Suprapubic skin (tissue), 3 donors: ENCODE results near the gene PTPRM.

ENCODE experiments used
- POLR2A ChIP-seq, 2 donors: fragments of 450-650 bp; IDR thresholded peaks; one replicate each; pipeline ENCODE4 v1.6.1; 2017; ENCODE audit warnings: antibody characterized with exemption in 2 of 2, mild to moderate bottlenecking in 2 of 2, moderate library complexity in 2 of 2
- TF ChIP-seq, protein P1 (sequence below), 2 donors: fragments of 200-600 bp in 1 of 2; fragments of 450-650 bp in 1 of 2; sonication (generic) in 1 of 2; IDR thresholded peaks; one replicate each; pipeline ENCODE4 v1.5.1; 2016 to 2019; ENCODE audit warnings: antibody characterized with exemption in 2 of 2, mild to moderate bottlenecking in 1 of 2, moderate library complexity in 1 of 2

DNA sequence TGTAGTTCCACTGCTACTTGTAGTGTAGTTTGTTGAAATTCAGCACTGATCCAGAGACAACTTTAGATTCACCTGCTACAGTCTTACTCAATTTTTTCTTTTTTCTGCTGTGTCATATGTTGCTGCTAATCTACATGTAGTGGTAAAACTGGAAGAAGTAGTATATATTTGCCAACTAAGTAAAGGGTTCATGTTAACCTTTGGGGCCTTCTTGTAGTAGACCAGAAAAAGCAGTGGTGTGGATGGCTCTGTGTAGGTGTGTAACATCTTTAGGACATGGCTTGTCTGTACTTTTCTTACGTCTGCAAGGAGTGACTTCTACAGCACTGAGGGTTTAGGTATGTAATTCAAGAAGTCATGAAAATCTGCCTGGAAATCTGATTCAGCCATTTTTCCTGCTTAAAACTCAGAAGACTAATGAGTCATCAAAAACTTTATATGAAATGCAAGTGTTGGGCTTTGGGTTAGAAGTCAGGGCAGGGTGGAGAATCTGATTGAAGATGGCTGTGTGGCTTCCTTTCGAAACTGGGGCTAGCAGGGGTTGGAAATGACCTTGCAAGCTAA is 8.4 kb downstream of the PTPRM start:
- TF ChIP-seq, protein P1, sequence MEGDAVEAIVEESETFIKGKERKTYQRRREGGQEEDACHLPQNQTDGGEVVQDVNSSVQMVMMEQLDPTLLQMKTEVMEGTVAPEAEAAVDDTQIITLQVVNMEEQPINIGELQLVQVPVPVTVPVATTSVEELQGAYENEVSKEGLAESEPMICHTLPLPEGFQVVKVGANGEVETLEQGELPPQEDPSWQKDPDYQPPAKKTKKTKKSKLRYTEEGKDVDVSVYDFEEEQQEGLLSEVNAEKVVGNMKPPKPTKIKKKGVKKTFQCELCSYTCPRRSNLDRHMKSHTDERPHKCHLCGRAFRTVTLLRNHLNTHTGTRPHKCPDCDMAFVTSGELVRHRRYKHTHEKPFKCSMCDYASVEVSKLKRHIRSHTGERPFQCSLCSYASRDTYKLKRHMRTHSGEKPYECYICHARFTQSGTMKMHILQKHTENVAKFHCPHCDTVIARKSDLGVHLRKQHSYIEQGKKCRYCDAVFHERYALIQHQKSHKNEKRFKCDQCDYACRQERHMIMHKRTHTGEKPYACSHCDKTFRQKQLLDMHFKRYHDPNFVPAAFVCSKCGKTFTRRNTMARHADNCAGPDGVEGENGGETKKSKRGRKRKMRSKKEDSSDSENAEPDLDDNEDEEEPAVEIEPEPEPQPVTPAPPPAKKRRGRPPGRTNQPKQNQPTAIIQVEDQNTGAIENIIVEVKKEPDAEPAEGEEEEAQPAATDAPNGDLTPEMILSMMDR (IDR thresholded peaks at IDR 0.05) = no peak
- no peak for TF ChIP-seq POLR2A (IDR thresholded peaks at IDR 0.05)
